Measurements from ENCODE around the gene ANAPC2.

DNA sequence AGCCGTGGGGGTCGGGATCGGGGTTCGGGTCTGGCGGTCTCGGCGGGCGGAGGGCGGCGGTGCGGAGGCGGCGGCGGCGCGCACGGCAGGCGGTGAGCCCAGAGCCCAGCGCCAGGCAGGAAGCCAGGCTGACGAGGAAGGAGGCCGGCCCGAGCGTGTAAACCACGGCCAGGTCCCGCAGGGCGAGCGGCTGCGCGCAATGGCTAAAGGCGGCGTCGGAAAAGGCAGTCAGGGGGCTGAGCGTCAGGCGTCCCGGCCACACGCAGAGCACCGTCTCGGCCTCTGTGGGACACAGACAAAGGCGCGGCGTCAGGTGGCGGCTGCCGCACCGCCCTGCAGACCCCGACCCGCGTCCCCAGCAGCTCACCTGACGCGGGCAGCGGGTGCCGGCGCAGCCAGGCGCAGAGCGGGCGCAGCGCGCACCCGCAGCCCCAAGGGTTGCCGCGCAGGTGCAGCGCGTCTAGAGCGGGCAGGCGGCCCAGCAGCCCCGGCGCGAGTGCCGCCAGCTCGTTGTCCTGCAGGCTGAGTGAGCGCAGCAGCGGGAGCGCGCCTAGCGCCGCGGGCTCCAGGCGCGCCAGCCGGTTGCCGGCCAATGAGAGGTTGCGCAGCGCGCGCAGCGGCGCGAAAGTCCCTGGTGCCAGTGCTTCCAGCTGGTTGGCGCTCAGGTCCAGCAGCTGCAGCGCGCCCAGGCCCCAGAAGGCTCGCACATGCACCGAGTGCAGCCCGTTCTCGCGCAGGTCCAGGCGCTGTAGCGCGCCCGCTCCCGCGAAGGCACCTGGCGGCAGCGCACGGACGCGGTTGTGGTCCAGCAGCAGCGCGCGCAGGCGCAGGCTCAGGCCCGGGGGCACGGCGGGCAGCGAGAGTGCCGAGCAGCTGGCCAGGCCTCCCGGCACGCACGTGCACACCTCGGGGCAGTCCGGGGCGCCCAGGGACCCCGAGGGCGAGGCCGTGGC lies 19.2 kb downstream of the ANAPC2 start:
- TF ChIP-seq, protein P1, sequence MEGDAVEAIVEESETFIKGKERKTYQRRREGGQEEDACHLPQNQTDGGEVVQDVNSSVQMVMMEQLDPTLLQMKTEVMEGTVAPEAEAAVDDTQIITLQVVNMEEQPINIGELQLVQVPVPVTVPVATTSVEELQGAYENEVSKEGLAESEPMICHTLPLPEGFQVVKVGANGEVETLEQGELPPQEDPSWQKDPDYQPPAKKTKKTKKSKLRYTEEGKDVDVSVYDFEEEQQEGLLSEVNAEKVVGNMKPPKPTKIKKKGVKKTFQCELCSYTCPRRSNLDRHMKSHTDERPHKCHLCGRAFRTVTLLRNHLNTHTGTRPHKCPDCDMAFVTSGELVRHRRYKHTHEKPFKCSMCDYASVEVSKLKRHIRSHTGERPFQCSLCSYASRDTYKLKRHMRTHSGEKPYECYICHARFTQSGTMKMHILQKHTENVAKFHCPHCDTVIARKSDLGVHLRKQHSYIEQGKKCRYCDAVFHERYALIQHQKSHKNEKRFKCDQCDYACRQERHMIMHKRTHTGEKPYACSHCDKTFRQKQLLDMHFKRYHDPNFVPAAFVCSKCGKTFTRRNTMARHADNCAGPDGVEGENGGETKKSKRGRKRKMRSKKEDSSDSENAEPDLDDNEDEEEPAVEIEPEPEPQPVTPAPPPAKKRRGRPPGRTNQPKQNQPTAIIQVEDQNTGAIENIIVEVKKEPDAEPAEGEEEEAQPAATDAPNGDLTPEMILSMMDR (IDR thresholded peaks at IDR 0.05): no peak
- no peak for TF ChIP-seq EP300 (IDR thresholded peaks at IDR 0.05)

Measured in sigmoid colon (tissue), 4 donors.